Medulla oblongata (tissue), 1 donor: ENCODE measurements around the gene MTMR10.

ENCODE experiments used
- DNase-seq: peaks from one replicate; pipeline ENCODE4 v3.0.0-alpha.2; 2015; ENCODE audit errors: extremely low spot score

MTMR10 gene

DNA sequence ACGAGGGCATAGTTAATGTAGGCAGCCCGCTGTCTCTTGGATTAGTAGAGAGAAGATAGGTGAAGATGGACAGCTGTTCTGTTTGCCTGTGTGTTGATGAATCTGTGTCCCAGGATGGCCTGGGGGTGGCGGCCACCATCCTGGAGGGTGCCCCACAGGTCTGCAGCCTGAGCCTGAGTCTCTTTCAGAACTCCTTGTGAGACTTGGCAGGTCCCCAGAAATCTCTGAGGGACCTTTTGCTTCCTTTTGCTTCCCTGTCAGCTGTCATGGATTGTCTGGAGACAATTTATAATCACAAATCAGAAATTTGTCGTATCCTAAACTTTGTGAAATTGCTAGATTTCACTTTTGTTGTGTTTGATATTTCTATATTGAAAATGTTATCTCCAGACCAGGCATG, 70.3 kb downstream of the MTMR10 start:
- DNase-seq = no peak

DNA sequence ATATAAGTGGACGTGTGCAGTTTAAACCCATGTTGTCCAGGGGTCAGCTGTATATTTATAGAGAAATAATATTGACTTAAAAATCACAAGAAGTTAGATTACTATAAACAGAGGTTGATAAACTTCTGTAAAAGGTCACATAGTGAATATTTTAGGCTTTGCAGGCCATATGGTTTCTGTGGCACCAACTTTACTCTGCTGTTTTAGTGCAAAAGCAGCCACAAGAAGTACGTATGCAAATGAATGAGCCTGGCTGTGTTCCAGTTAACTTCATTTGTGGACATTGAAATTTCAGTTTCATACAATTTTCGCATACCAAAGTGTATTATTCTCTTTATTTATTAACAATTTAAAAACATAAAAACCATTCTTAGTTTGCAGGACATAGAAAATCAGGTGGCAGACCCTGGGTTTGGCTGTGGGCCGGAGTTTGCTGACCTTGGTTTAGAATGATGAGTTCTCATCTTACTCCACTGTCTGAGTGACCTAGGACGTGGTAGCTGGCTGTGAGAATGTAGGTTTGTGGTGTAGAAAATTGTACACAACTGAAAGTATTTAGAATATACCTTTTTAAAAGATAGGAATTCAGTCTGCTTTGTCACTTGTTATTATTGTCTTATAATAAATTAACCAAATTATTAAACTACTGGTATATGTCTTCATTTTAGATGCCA, 71.4 kb downstream of the MTMR10 start:
- DNase-seq = no peak

DNA sequence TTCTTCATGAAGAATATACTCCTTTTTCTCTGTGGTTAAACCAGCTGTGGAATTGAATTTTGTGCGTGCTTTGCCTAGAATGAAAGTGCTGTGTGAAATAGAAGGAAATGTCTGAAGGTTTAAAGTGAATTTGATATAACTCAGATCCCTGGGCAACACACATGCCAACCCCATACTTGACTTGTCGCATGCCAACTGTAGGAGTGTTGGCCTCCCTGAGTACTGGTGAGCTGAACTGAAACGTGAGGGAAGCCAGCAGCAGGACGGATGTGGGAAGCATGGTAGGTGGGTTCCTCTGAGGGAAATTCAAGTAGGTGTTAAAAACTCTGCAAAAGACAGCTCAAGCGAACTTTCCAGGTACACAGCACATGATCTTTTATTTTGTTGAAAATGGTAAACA, 73.1 kb downstream of the MTMR10 start:
- no peak for DNase-seq

DNA sequence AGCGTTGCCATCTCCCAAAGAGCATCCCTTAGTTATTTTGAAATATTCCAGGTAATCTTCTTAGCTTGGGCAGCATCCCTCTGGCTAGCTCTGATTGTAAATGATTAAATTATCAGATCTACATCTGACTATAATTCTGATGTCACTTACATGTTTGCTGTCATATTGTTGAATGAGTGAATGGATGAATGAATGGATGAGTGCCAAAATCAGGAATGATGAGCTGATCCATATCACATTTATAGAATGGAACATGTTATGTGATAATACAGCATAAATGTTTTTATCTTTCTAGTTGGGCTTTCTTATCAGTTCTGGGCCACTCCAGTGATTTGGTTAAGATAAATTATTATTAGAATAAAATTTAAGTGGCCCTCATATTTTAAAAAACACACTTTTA, 73.8 kb downstream of the MTMR10 start:
- DNase-seq = no peak

DNA sequence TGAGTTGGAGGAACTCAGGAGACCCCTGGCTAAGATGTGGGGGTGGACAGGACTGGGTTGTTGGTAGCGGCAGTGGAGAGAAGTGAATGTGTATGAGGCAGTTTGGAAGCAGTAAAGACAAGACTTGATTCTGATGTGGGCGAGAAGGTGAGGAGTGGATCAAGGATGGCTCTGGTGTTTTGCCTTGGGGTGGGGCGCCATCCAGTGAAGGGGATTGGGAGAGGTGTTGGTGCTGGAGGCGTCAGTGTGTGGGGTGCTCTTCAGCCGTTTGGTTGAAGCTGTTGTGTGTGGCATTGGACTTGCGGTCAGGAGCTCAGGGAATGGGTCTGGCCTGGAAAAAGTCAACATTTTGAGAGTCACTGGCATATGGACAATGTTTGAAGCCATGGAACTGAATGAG, 74.4 kb downstream of the MTMR10 start:
- DNase-seq = no peak

DNA sequence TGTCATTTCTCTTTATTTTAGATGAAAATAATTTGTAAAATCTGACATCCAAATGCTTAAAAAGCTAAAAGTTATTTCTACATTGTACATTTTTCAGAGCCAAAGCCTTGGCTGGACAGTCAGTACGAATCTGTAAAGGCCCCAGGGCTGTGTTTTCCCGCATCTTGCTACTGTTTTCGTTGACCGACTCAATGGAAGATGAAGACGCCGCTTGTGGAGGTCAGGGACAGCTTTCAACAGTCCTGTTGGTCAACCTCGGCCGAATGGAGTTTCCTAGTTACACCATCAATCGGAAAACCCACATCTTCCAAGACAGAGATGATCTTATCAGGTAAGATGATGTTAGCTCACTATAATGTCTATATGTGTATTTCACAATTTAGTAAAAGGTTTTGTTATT, 77.7 kb downstream of the MTMR10 start:
- DNase-seq = no peak

DNA sequence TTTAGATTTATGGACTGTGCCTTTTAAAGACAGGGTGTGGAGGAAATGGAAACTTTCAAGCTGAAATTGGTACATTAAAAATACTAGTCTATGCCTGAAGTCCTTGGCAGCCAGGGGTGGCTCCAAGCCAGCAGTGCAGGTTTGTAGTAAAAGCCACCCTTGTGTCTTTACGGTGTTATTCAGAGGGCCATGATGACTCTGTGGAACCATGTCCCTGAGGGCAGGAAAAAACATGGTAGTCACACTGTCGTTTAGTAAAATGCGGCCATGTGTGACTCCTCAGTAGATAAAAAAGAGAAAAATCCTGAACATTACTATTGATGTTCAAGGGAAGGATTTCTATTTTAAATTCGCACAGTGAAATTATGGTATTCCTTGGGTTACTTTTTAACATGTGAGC, 85.1 kb downstream of the MTMR10 start:
- DNase-seq = no peak

DNA sequence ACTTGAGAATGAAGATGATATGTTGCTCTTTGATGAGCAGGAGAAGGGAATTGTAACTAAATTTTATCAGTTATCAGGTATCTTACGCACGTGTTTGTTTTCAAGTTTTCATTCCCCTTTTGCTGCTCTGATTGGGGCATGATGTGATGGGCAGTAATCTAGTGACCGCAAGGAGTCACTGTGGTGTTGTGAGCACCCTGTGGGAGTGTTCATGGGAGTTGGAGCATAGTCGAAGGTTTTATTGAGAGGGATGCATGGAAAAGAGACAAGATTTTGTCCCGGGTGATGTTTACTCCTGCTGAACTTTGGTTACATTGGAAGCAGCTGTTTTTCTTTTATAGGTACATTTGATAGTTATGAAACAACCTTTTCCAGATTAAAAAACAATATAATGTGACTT, 85.6 kb downstream of the MTMR10 start:
- peak; percentile 63 for DNase-seq

DNA sequence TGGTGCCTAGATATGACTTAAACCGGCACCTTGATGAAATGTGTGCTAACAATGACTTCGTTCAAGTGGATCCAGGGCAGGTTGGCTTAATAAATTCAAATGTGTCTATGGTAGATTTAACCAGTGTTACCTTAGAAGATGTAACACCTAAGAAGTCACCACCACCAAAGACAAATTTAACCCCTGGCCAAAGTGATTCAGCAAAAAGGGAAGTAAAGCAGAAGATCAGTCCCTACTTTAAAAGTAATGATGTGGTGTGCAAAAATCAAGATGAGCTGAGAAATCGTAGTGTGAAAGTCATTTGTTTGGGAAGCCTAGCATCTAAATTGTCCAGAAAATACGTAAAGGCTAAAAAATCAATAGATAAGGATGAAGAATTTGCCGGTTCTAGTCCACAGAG, 86.6 kb downstream of the MTMR10 start:
- no peak for DNase-seq

DNA sequence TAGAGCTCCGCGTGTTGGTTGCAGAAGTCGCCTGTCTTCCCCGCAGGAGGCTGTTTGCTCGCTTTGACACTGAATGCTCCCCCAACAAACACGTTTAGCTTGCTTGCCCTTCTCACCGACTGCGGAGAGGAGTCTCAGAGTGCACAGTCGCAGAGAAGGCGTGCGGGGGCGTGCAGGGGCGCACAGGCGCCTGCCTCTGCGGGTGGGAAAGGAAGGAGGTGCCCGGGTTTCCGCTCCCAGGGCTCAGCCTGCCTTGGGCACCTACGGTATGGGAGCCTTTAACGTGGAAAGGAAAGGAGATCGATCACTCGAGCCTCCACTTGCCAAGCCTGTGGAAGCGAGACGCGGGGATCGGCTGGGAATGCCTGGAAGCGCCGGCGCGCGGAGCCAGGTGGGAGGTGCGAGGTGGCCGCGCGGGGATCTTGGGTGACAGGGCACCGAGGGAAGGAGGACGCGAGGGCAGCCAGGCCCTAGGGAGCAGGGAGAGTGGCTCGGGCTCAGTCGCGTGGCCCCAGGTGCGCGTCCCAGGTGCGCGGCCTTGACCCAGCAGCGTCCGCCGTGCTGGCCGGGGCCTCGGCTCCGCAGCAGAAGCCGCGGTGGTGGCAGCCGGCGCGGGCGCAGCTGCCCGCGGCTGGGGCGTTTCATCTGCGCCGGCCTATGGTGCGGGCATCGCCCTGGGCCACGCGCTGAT, 87.8 kb downstream of the MTMR10 start, which contains the start of gene FAN1:
FAN1 (plus strand) TSS at position 419 of the 691 bp plus-strand sequence. CDS start 749 bp downstream, outside the sequence.
- peak; percentile 92 for DNase-seq

DNA sequence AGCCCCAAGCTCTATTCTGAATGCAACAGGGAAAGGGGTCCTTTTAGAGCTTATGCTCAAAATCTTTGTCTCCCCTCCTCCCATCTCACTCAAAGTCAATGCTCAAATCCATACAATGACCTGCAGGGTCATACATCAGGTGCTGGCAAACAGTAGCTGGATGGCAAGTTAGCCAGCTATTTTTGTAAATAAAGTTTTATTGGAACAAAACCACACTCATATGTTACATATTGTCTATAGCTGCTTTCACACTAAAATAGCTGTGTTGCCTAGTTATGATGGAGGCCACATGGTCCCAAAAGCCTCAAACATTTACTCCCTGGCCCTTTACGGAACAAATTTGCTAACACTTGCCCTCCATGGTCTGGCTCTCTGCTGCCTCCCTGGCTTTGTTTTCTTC, 89.5 kb downstream of the MTMR10 start:
- no peak for DNase-seq

DNA sequence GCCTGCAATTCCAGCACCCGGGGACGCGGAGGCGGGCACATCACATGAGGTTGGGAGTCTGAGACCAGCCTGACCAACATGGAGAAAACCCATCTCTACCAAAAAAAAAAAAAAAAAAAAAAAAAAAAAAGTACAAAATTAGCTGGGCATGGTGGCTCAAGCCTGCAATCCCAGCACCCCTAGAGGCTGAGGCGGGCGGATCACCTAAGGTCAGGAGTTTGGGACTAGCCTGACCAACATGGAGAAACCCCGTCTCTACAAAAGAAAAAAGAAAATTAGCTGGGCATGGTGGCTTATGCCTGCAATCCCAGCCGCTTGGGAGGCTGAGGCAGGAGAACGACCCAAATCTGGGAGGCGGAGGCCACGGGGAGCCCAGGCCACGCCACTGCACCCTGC, 95.2 kb downstream of the MTMR10 start:
- no peak for DNase-seq

DNA sequence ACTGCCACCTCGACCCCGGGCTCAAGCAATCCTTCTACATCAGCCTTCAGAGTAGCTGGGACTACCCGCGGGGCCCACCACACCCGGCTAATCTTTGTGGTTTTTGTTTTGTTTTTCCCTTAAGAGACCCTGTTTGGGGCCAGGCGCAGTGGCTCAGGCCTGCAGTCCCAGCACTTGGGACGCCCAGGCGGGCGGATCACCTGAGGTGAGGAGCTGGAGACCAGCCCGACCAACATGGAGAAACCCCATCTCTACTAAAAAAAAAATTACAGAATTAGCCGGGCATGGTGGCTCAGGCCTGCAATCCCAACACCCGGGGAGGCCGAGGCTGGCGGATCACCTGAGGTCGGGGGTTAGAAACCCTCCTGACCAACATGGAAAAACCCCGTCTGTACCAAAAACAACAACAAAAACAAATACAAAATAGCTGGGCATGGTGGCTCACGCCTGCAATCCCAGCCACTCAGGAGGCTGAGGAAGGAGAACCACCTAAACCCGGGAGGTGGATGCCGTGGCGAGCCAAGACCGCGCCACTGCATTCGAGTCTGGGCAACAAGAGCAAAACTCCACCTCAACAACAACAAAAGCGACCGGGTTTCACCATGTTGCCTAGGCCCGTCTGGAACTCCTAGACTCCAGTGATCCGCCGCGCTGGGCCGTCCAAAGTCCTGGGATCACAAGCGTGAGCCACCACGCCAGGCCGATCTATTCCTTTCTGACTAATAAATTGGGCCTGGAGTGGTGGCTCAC, 95.8 kb downstream of the MTMR10 start:
- no peak for DNase-seq

DNA sequence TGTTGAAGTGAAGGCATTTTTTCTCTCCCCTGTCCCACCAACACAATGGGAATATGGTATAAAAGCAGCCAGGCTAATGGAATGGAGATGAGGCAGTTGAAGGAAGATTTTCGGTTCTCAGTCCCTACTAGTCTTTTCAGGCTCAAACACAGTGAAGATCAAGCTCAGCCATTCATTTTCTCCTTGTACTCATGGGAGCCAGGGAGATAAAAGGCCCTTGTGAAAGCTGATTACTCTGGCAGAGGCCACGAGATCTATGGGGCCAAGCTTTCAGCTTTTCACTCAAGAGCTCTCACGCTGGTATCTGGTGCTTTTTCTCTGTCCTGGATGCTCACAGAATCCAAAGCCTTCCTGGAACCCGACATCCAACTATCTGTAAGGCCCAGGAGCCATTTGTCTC, 102.2 kb downstream of the MTMR10 start:
- peak; percentile 83 for DNase-seq
